Measurements from ENCODE around the gene SOSTDC1.

SOSTDC1 gene

GRCh38 chr7:16417906-16418305 is 47.6 kb downstream of the SOSTDC1 start:
- no peak for DNase-seq

GRCh38 chr7:16416289-16417282 is 49.0 kb downstream of the SOSTDC1 start:
- no peak for DNase-seq

GRCh38 chr7:16412274-16413254 is 53.0 kb downstream of the SOSTDC1 start:
- no peak for DNase-seq

Measured in T-helper 9 cell (primary cell).